ENCODE measurements around the gene FCN1. TPM values are rescaled to one million over a fixed set of nuclear protein-coding genes. Genes with fewer than 3 reads are reported as not detected.

The FCN1 gene
- polyA plus RNA-seq, 3 donors = 2,884 to 7,680 (median 6,268) TPM

DNA sequence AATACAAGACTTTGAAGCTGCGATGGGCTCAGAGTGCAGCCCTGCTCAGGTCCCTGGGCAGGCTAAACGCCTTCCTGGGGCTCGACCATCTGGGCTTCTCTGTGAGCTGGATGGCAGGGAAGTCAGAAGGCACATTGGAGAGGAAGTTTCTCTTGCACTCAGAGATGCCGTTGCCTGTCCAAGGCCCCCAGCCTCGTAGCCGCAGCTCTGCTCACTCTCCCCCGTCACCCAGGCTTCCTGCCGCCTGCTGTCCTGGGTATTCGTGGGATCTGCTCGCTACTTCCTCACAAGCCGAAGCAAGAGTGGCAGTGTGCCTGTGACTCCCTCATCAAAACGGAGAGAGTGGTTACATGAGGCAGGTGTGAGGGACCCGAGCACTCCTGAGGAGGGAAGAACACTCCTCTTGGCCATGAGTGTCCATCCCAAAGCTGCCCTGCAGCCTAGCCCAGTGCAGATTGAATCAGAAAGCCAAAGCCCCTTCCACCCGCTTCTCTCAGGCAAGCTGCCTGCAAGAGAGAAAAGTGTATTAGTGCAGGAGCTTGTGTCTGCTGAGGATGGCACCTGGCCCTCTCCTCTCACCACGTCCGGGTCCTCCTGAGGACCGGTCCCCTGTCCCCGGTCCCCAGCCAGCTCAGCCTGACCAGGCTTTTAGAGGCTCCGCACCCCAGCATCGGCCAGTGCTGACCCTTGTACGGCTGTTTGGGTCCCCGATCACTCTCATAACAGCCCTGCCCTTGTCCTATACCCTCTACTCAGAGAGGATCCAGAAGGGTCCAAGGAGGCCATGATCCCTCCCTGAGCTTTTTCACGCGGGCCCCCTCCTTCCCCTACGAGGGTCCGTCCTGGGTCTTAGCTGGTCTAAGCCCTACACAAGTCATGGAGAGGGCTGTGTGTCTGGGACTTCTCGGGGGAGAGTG, 29.8 kb downstream of the FCN1 start:
- Histone ChIP-seq H3K9me3 (replicated peaks in 1 of 2; ENCODE audit: control insufficient read depth in 1 of 2, insufficient read depth in 1 of 2, low read length in 2 of 2) (no peaks in the 10 kb centered on the region), H3K27me3 (ENCODE audit: control insufficient read depth in 2 of 2, insufficient read depth in 2 of 2, low read length in 2 of 2) (peaks cover 0 to 7% of the 10 kb centered on the region in 2 donors), H3K4me3 (replicated peaks in 1 of 3; ENCODE audit: low read depth in 2 of 3, low read length in 3 of 3) (no peak overlapping the region), H3K4me2 (replicated peaks; ENCODE audit: extremely low read depth, low read length, poor library complexity, severe bottlenecking) (peak overlapping the region; percentile 1), H3K4me1 (ENCODE audit: control insufficient read depth in 1 of 2, insufficient read depth in 2 of 2, low read length in 2 of 2) (peaks cover 30 to 38% of the 10 kb centered on the region in 2 donors), H4K20me1 (ENCODE audit: insufficient read depth, low read length) (no peaks in the 10 kb centered on the region), H3K27ac (ENCODE audit: low read depth in 1 of 2, low read length in 2 of 2) (no peak overlapping the region), H2AFZ (ENCODE audit: insufficient read depth, low read depth, low read length, poor library complexity, severe bottlenecking) (peak overlapping the region; percentile 25), H3K9ac (ENCODE audit: insufficient read depth, low read length, poor library complexity, severe bottlenecking) (no peak overlapping the region), H3K79me2 (ENCODE audit: insufficient read depth, low read length) (no peaks in the 10 kb centered on the region), H3K36me3 (replicated peaks in 1 of 2; ENCODE audit: control insufficient read depth in 1 of 2, insufficient read depth in 2 of 2, low read length in 2 of 2) (no peaks in the 10 kb centered on the region)
- H3K36me3 Mint-ChIP-seq = no peaks in the 10 kb centered on the region
- H3K27me3 Mint-ChIP-seq (ENCODE audit: low read depth in 3 of 3) = peaks cover 17 to 36% (median 22%) of the 10 kb centered on the region in 3 donors
- peak overlapping the region in 1 of 2 donors; percentile 60 for H3K4me3 Mint-ChIP-seq
- H3K4me1 Mint-ChIP-seq = peaks cover 29% of the 10 kb centered on the region
- peak overlapping the region in 3 of 7 donors; percentile 14 to 75 (median 14) for H3K27ac Mint-ChIP-seq
- peak; percentile 3 to 39 (median 15) for DNase-seq
- peaks cover 0 to 2% (median 0%) of the 10 kb centered on the region in 7 donors for H3K9me3 Mint-ChIP-seq
- 45% methylated on average over 16 of the region's 27 CpGs for WGBS (ENCODE audit: insufficient coverage)
- TF ChIP-seq, protein P1, sequence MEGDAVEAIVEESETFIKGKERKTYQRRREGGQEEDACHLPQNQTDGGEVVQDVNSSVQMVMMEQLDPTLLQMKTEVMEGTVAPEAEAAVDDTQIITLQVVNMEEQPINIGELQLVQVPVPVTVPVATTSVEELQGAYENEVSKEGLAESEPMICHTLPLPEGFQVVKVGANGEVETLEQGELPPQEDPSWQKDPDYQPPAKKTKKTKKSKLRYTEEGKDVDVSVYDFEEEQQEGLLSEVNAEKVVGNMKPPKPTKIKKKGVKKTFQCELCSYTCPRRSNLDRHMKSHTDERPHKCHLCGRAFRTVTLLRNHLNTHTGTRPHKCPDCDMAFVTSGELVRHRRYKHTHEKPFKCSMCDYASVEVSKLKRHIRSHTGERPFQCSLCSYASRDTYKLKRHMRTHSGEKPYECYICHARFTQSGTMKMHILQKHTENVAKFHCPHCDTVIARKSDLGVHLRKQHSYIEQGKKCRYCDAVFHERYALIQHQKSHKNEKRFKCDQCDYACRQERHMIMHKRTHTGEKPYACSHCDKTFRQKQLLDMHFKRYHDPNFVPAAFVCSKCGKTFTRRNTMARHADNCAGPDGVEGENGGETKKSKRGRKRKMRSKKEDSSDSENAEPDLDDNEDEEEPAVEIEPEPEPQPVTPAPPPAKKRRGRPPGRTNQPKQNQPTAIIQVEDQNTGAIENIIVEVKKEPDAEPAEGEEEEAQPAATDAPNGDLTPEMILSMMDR (IDR thresholded peaks at IDR 0.05) = no peak
- intact Hi-C loops (cut with micrococcal nuclease) = no loop called here

DNA sequence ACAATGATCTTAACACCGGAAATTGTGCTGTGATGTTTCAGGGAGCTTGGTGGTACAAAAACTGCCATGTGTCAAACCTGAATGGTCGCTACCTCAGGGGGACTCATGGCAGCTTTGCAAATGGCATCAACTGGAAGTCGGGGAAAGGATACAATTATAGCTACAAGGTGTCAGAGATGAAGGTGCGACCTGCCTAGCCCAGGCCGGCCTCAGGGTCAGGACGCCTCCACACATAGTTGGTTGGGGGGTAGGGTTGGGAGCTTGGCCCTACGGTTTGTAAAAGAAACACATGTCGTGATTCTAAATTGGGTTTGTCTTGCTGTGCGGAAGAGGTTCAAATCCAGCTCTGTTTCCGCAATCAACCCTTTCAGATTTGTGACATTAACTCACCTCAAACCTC, 30.5 kb downstream of the FCN1 start:
- Histone ChIP-seq H3K36me3 (replicated peaks in 1 of 2; ENCODE audit: control insufficient read depth in 1 of 2, insufficient read depth in 2 of 2, low read length in 2 of 2) (no peaks in the 10 kb centered on the region), H3K4me3 (replicated peaks in 1 of 3; ENCODE audit: low read depth in 2 of 3, low read length in 3 of 3) (no peak overlapping the region), H4K20me1 (ENCODE audit: insufficient read depth, low read length) (no peaks in the 10 kb centered on the region), H3K4me2 (replicated peaks; ENCODE audit: extremely low read depth, low read length, poor library complexity, severe bottlenecking) (no peak overlapping the region), H3K9me3 (replicated peaks in 1 of 2; ENCODE audit: control insufficient read depth in 1 of 2, insufficient read depth in 1 of 2, low read length in 2 of 2) (no peaks in the 10 kb centered on the region), H3K79me2 (ENCODE audit: insufficient read depth, low read length) (no peaks in the 10 kb centered on the region), H3K27me3 (ENCODE audit: control insufficient read depth in 2 of 2, insufficient read depth in 2 of 2, low read length in 2 of 2) (peaks cover 0 to 7% of the 10 kb centered on the region in 2 donors), H3K27ac (ENCODE audit: low read depth in 1 of 2, low read length in 2 of 2) (no peak overlapping the region), H2AFZ (ENCODE audit: insufficient read depth, low read depth, low read length, poor library complexity, severe bottlenecking) (peak overlapping the region; percentile 25), H3K9ac (ENCODE audit: insufficient read depth, low read length, poor library complexity, severe bottlenecking) (no peak overlapping the region), H3K4me1 (ENCODE audit: control insufficient read depth in 1 of 2, insufficient read depth in 2 of 2, low read length in 2 of 2) (peaks cover 30 to 35% of the 10 kb centered on the region in 2 donors)
- H3K9me3 Mint-ChIP-seq = peaks cover 0 to 2% (median 0%) of the 10 kb centered on the region in 7 donors
- H3K36me3 Mint-ChIP-seq = no peaks in the 10 kb centered on the region
- intact Hi-C loops (cut with micrococcal nuclease) = no loop called here
- DNase-seq = peak in 1 of 3 donors; percentile 0
- H3K4me3 Mint-ChIP-seq = peak overlapping the region in 1 of 2 donors; percentile 60
- WGBS (ENCODE audit: insufficient coverage) = 91% methylated on average over 8 of the region's 10 CpGs
- H3K27ac Mint-ChIP-seq = no peak overlapping the region
- H3K4me1 Mint-ChIP-seq = peaks cover 26% of the 10 kb centered on the region
- peaks cover 20 to 37% (median 22%) of the 10 kb centered on the region in 3 donors for H3K27me3 Mint-ChIP-seq (ENCODE audit: low read depth in 3 of 3)
- TF ChIP-seq, protein P1 (IDR thresholded peaks at IDR 0.05) = no peak

Measured in CD14-positive monocyte (primary cell).